HG02885 (cell line): ENCODE measurements around the gene DBNL.

Source experiments
- ATAC-seq: cut with Tn5 transposase; IDR thresholded peaks from one replicate; pipeline ENCODE4 v1.9.1; 2021; ENCODE audit warnings: mild to moderate bottlenecking; ENCODE audit not compliant: unreplicated experiment, poor library complexity

The DBNL gene

DNA sequence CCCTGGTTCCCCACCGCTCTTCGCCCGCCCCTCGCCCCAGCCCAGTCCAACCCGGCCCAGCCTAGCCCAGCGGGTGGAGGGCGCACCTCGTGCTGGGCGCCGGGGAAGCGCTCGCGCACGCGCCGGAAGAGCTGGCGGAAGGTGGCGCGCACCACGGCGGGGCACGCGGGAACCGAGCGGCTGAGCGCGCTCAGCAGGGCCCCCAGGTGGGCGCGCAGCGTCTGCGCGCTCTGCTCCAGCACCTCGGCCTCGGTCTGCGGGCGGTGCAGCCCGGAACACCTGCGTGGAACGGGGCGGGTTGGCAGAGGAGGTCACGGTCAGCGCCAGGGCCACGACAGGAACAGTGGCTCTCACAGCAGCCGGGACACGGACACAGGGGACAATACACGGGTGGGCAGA is 4.0 kb upstream of the DBNL start:
- ATAC-seq, result peak; percentile 51

DNA sequence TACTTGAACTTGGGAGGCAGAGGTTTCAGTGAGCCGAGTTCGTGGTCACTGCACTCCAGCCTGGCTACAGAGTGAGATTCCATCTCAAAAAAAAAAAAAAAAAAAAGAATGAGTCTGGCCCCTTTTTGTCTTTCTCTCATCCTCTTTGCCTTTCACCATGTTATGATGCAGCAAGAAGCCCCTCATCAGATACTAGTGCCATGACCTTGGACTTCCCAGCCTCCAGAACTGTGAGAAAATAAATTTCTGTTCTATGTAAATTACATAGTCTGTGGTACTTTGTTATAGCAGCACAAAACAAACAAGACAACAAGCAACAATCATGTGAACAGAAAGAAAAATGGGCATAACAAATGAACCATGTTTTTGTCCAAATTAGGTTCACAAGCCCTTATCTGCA is 2.3 kb upstream of the DBNL start:
- no peak for ATAC-seq

GRCh38 chr7:44043902-44044301 is 600 bp upstream of the DBNL start:
- no peak for ATAC-seq

GRCh38 chr7:44045226-44046014 is 918 bp downstream of the DBNL start:
- ATAC-seq, result peak; percentile 11

GRCh38 chr7:44046321-44047061 is 2.0 kb downstream of the DBNL start:
- no peak for ATAC-seq

- no peak for ATAC-seq
Observed at GRCh38 chr7:44048031-44048795, 3.7 kb downstream of the DBNL start.

GRCh38 chr7:44050121-44050914 is 5.8 kb downstream of the DBNL start:
- no peak for ATAC-seq

DNA sequence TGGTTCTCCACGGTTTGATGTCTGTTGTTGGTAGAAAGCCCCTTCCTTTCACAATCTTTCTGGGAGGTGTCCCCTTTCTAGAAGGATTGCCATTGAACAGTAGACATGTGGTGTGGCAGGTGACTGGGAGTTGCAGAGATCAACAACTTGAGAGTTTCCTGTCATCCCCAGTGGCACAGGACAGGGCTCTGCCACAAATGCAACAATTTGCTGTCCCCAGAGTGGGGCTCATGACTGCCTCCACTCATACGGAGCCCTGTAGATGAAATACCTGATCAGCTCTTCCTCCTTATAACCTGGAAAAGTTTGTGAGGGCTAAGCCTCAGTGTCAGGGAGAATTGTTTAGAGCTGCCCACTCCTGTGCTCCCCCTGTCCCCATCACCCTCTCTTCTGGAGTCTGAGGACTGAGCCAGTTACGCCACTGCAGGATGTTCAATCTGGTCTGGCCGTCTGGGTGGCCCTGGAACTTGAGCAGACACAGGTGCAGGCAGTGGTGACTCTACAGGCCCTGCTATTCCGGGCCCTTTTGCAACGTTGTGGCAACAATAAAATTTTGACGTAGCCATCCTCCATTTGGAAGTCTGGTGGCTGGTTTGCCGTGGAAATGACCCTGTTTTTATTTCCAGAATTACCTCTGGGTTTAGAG is 6.5 kb downstream of the DBNL start:
- ATAC-seq, result no peak

DNA sequence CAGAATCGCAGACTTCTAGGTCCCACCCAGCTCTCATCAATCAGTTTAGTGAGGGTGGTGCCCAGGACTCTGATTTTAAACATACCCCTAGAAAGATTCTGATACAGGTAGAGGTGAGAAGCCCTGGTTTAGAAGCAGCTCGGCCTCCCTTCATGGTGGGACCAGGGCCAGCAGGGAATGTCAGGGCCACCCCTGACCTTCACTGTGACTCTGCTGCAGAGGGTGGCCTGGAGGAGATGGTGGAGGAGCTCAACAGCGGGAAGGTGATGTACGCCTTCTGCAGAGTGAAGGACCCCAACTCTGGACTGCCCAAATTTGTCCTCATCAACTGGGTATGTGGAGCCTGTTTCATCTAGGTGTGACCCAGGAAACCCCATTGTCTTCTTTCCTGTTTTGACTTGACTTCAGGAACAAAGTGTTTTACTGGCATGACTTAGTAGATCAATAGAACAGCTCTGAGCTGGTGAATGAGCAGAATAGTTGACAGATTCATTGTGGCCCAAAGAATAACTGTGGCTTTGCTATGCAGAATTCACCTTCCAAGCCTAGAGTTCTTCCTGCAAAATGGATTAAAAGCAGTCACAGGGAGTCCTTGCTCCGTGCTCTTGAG is 7.2 kb downstream of the DBNL start:
- no peak for ATAC-seq

DNA sequence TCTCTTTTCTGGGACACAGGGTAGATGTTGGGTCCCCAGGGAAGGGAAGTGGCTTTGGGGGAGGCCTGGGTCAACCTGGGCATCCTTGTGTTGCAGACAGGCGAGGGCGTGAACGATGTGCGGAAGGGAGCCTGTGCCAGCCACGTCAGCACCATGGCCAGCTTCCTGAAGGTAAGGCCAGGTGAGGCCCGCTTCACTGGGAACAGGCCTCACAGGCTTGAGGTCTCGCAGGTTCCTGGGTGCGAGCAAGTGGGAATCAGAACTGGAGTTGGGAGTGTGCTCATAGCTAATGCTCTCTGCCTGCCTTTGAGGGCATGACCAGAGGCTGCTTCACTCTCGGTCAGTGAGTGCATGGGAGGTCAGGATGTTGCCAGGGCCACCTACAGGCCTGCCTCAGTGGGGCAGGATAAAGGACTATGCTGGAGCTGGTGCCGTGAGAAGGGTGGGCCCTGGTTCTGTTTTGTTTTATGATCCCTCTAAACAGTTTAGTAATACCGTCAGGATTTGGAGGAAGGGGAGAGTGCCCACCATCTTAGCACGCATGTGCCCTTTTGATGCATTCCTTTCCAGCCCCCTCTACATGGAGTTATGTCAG is 8.4 kb downstream of the DBNL start:
- ATAC-seq, result no peak

DNA sequence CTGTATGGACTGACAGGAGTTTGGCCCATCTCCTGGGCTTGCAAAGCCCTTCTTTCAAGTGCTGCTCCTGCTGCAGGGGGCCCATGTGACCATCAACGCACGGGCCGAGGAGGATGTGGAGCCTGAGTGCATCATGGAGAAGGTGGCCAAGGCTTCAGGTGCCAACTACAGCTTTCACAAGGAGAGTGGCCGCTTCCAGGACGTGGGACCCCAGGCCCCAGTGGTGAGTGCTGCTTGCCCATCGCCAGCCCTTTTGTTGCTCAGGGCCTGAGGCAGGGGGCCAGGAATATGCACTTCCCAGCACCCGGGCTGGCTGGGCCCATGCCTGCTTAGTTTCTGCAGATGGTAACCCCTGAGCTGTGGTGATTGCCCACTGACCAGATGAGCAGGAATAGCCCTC is 12.2 kb downstream of the DBNL start:
- ATAC-seq, result no peak

- no peak for ATAC-seq
Observed at GRCh38 chr7:44057181-44057848, 12.8 kb downstream of the DBNL start.

GRCh38 chr7:44057849-44058758 is 13.6 kb downstream of the DBNL start:
- peak; percentile 27 for ATAC-seq

- peak; percentile 32 for ATAC-seq
Observed at GRCh38 chr7:44058759-44059218, 14.3 kb downstream of the DBNL start.

- ATAC-seq, result peak; percentile 87
Observed at GRCh38 chr7:44059219-44060090, 15.0 kb downstream of the DBNL start.
